Measurements from ENCODE around the gene LASP1NB.
"Not testable (repeated sequence)": the region's sequence is repeated elsewhere in the genome, so short reads cannot be mapped to it uniquely, and the experiment has no call there.

The LASP1NB gene

GRCh38 chr17:38918129-38918913 lies 7.1 kb upstream of the LASP1NB start:
- DNase-seq (ENCODE audit: low spot score) = no peak

GRCh38 chr17:38918916-38919315 lies 6.5 kb upstream of the LASP1NB start:
- DNase-seq (ENCODE audit: low spot score) = no peak

- no peak for DNase-seq (ENCODE audit: low spot score)
These were observed 5.9 kb upstream of the LASP1NB start for GRCh38 chr17:38919316-38920078.

GRCh38 chr17:38920374-38921291 lies 4.8 kb upstream of the LASP1NB start:
- DNase-seq (ENCODE audit: low spot score) = no peak

DNA sequence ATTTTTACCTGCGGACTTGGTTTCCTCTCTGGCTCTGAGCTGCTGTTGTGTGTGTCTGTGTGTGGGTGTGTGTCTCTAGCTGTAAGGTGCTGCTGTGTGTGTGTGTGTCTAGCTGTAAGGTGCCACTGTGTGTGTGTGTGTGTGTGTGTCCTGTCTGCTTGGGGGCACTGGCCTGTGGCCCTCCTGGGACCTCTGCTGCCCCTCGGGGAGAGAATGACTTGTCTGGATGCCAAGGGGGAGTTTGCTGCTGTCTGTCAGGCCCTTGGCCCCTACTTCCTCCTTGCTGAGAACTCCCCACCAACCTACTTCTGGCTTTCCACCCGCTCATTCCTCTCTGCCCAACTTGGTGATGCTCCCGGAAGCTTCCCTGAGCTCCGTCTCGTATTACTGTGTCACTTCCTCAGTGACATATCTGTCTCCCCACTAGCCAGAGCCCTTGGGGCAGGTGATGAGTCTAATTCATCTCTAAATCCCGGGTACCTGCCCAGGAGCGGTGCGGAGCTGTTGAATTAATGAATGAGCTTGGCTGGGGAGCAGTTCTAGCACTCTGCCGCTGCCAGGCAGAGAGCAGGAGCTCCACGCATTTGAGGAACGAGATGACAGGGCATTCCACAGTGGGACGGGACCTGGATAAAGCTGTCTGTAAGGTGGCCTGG lies 3.5 kb upstream of the LASP1NB start:
- DNase-seq (ENCODE audit: low spot score) = no peak

- peak; percentile 47 for DNase-seq (ENCODE audit: low spot score)
These were observed 2.7 kb upstream of the LASP1NB start for GRCh38 chr17:38922538-38923297.

DNA sequence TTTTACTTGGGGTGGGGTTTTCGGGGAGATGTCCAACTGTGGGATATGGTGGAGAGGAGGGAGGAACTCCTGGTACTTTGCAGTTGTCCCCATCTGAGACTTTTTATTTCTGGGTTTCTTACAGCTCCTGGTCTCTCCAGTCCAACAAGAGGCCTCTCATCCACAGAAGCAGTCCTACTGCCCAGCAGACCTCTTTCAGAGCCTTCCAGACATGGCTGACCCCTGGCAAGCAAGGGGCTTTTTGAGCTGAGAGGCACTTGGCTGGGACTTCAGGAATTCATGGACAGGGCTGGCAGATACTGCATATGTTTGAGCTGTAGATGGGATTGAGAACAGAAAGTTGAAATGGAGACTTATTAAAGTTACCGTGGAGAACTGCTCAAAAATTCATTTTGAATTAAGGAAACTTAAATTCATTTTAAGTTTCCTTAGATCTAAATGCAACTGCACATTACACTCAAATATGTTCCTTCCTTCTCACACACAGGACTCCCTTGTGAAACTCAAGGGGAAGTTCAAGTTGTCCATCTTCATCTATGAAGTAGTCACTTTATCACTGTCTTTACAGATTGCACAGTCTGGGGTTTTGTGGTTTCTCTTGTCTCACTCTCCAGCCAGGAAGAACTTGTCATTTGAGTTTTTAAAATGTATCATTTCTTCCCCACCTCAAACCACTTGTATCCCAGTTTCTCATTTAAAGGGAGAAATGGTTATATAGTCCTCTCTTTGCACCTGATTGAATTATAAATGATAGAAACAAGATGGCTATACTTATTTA lies 1.1 kb downstream of the LASP1NB start:
- DNase-seq (ENCODE audit: low spot score) = no peak

DNA sequence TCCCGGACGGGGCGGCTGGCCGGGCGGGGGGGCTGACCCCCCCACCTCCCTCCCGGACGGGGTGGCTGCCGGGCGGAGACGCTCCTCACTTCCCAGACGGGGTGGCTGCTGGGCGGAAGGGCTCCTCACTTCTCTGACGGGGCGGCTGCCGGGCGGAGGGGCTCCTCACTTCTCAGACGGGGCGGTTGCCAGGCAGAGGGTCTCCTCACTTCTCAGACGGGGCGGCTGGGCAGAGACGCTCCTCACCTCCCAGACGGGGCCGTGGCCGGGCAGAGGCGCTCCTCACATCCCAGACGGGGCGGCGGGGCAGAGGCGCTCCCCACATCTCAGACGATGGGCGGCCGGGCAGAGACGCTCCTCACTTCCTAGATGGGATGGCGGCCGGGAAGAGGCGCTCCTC lies 5.4 kb downstream of the LASP1NB start:
- not testable (repeated sequence) for DNase-seq (ENCODE audit: low spot score)

DNA sequence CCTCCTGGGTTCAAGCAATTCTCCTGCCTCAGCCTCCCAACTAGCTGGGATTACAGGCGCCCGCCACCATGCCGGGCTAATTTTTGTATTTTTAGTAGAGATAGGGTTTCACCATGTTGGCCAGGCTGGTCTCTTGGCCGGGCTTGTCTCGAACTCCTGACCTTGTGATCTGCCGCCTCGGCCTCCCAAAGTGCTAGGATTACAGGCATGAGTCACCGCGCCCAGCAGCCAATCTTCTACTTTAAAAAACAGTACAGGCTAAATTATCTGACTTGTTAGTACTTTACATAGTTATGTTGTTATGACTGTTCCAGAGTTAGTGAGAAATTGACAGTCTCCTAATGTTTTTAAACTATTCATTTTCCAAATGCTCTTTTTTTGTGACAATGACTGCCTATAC lies 8.5 kb downstream of the LASP1NB start:
- DNase-seq (ENCODE audit: low spot score) = not testable (repeated sequence)

- no peak for DNase-seq (ENCODE audit: low spot score)
These were observed 14.6 kb downstream of the LASP1NB start for GRCh38 chr17:38939987-38940386.

DNA sequence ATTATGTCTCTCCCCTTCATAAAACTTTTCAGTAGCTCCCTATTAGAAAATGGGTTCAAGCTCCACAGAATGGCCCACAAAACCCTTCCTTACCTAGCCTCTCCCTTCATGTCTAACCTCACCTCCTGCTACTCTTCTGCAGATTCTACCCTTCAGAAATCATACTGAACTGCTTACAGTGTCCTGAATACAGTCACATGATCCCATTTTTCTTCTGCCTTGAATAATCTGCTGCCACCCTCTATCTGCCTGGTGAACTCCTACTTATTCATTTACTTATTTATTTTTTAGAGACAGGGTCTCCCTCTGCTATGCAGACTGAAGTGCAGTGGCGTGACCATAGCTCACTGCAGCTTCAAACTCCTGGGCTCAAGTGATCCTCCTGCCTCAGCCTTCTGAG lies 15.0 kb downstream of the LASP1NB start:
- DNase-seq (ENCODE audit: low spot score) = no peak

GRCh38 chr17:38942696-38943334 lies 17.4 kb downstream of the LASP1NB start:
- DNase-seq (ENCODE audit: low spot score) = no peak

- DNase-seq (ENCODE audit: low spot score) = no peak
These were observed 18.2 kb downstream of the LASP1NB start for GRCh38 chr17:38943607-38944006.

GRCh38 chr17:38947189-38947588 lies 21.8 kb downstream of the LASP1NB start:
- DNase-seq (ENCODE audit: low spot score) = no peak

DNA sequence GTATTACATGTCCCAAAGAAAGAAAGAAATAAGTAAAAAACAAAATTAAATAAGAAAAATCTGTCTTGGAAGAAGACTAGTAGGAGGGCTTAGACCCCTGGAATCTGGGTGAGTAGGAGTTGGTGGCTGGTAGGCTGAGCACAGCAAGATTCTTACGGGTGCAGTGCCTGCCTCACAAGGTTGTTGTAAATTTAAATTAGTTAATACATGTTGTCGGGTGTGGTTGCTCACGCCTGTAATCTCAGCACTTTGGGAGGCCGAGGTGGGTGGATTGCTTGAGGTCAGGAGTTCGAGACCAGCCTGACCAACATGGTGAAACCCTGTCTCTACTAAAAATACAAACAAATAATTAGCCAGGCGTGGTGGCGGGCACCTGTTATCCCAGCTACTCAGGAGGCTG lies 28.4 kb downstream of the LASP1NB start:
- not testable (repeated sequence) for DNase-seq (ENCODE audit: low spot score)

DNA sequence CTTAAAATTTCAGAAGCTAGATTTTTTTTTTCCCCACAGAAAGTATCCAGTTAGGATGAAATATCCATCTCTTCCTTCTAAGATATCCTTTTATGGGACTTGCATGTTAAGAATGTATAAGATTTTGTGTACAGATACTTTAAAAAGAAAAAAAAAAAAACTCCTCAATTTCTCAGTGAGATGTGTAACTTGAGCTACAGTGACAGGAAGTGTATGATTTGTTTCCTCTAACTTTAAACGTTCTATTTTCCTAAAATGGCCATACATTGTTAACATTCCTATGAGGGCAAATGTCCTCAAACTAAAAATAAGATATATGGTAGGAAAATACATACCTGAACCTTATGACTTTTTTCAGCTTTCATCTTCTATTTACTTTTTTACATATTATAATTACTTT lies 32.9 kb downstream of the LASP1NB start:
- DNase-seq (ENCODE audit: low spot score) = peak; percentile 6

- DNase-seq (ENCODE audit: low spot score) = peak; percentile 14
These were observed 33.3 kb downstream of the LASP1NB start for GRCh38 chr17:38958756-38959155.

- no peak for DNase-seq (ENCODE audit: low spot score)
These were observed 34.1 kb downstream of the LASP1NB start for GRCh38 chr17:38959508-38959907.

GRCh38 chr17:38960402-38960801 lies 35.0 kb downstream of the LASP1NB start:
- no peak for DNase-seq (ENCODE audit: low spot score)

DNA sequence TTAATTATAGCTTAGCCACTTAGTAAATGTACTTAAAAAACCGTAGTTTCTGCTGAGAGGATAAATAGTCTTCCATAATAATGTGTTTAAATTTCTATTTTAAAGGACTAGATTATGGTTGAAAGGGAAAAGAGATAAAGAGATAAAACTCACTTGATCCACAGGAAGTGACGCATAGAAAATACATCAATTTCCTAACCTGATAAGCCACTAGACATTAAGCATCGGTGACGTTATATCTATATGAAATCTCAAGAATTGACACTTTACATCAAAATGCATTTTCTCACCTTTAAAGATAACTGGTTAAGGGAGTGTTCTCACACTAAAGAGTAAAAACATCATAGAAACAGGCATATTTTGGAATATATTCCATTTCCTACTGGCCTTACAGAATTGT lies 36.0 kb downstream of the LASP1NB start:
- DNase-seq (ENCODE audit: low spot score) = no peak

Measured in GM03348 (cell line).